ENCODE results near the gene MYH7. TPM values are rescaled to one million over a fixed set of nuclear protein-coding genes. Genes with fewer than 3 reads are reported as not detected.
A peak's percentile ranks its signal among the peaks of the same experiment; 100 is the strongest.

MYH7 gene
- total RNA-seq, 1 experiment from 2014 or later = not detected

DNA sequence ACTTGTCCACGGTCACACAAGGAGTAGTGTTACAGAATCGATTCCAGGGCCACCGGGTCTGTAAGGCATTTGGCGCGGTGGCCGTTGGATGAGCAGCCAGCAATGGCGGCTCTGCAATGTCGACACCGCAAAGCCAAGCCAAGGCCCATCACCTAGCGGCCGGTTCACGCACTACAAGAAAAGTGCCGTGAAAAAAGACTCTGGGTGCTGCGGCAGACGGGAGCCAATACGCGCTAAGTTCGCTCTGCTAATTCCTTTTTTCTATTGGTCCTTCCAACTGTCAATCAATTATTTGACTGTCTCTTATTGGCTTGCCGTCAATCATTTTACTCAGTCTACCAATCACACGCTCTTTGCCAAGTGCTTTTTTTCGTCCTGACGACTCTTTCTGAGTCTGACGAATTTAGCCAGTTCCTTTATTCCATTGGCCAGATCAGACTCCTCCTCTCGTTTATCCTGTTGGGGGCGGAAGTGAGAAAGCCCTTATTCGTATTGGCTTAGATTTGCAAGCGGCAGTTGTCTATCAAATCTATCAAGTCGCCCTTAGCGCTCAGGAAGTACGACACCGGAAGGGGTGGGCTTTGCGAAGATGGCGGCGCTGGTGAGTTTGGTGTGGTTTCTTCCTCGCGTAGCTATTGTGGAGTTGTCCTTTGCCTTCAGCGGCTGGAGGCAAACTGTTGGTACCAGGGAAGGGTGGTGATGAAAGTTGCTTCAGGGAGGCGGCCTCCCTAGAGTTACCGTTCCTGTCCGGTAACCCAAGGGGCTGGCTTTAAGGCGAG lies 33.9 kb upstream of the MYH7 start, which contains the start of gene NGDN (continued):
- no peak for TF ChIP-seq MLX (CRISPR knock-in tag; IDR thresholded peaks at IDR 0.05)
- TF ChIP-seq, protein P1, sequence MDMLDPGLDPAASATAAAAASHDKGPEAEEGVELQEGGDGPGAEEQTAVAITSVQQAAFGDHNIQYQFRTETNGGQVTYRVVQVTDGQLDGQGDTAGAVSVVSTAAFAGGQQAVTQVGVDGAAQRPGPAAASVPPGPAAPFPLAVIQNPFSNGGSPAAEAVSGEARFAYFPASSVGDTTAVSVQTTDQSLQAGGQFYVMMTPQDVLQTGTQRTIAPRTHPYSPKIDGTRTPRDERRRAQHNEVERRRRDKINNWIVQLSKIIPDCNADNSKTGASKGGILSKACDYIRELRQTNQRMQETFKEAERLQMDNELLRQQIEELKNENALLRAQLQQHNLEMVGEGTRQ (CRISPR knock-in tag; IDR thresholded peaks at IDR 0.05) = no peak
- TF ChIP-seq, protein P2, sequence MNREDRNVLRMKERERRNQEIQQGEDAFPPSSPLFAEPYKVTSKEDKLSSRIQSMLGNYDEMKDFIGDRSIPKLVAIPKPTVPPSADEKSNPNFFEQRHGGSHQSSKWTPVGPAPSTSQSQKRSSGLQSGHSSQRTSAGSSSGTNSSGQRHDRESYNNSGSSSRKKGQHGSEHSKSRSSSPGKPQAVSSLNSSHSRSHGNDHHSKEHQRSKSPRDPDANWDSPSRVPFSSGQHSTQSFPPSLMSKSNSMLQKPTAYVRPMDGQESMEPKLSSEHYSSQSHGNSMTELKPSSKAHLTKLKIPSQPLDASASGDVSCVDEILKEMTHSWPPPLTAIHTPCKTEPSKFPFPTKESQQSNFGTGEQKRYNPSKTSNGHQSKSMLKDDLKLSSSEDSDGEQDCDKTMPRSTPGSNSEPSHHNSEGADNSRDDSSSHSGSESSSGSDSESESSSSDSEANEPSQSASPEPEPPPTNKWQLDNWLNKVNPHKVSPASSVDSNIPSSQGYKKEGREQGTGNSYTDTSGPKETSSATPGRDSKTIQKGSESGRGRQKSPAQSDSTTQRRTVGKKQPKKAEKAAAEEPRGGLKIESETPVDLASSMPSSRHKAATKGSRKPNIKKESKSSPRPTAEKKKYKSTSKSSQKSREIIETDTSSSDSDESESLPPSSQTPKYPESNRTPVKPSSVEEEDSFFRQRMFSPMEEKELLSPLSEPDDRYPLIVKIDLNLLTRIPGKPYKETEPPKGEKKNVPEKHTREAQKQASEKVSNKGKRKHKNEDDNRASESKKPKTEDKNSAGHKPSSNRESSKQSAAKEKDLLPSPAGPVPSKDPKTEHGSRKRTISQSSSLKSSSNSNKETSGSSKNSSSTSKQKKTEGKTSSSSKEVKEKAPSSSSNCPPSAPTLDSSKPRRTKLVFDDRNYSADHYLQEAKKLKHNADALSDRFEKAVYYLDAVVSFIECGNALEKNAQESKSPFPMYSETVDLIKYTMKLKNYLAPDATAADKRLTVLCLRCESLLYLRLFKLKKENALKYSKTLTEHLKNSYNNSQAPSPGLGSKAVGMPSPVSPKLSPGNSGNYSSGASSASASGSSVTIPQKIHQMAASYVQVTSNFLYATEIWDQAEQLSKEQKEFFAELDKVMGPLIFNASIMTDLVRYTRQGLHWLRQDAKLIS (CRISPR knock-in tag; IDR thresholded peaks at IDR 0.05; ENCODE audit: borderline replicate concordance) = no peak
- TF ChIP-seq FOXK1 (CRISPR knock-in tag; IDR thresholded peaks at IDR 0.05) = peak; percentile 71; the same call in 1 of the 2 replicates
- TF ChIP-seq ZBTB21 (CRISPR knock-in tag; IDR thresholded peaks at IDR 0.05; ENCODE audit: borderline replicate concordance) = no peak
- TF ChIP-seq SMAD3 (CRISPR knock-in tag; IDR thresholded peaks at IDR 0.05; ENCODE audit: borderline replicate concordance) = no peak
- TF ChIP-seq, protein P3, sequence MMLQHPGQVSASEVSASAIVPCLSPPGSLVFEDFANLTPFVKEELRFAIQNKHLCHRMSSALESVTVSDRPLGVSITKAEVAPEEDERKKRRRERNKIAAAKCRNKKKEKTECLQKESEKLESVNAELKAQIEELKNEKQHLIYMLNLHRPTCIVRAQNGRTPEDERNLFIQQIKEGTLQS (CRISPR knock-in tag; conservative IDR thresholded peaks at IDR 0.05) = no peak
- peak; percentile 74 for TF ChIP-seq MAX (CRISPR knock-in tag; IDR thresholded peaks at IDR 0.05)
- no peak for TF ChIP-seq NFE2L1 (CRISPR knock-in tag; IDR thresholded peaks at IDR 0.05)
- TF ChIP-seq RORB (CRISPR knock-in tag; IDR thresholded peaks at IDR 0.05) = no peak
- 0 out of 2 replicates have a peak, but pooled peaks have one; percentile 29 for TF ChIP-seq ARID4B (CRISPR knock-in tag; IDR thresholded peaks at IDR 0.05; ENCODE audit: borderline replicate concordance)
- TF ChIP-seq NFYB (CRISPR knock-in tag; conservative IDR thresholded peaks at IDR 0.05; ENCODE audit: low read depth) = peak; percentile 91
- 0 out of 2 replicates have a peak, but pooled peaks have one; percentile 27 for TF ChIP-seq PREB (CRISPR knock-in tag; IDR thresholded peaks at IDR 0.05; ENCODE audit: borderline replicate concordance)
- TF ChIP-seq GABPB1 (CRISPR knock-in tag; IDR thresholded peaks at IDR 0.05) = peak; percentile 75
- peak; percentile 79; the same call in 1 of the 2 replicates for TF ChIP-seq TEAD1 (CRISPR knock-in tag; IDR thresholded peaks at IDR 0.05)
- no peak; the same call in 1 of the 2 replicates for TF ChIP-seq ETV6 (CRISPR knock-in tag; IDR thresholded peaks at IDR 0.05)
- TF ChIP-seq NR1H2 (CRISPR knock-in tag; IDR thresholded peaks at IDR 0.05) = no peak
- no peak for TF ChIP-seq ZNF219 (CRISPR knock-in tag; IDR thresholded peaks at IDR 0.05; ENCODE audit: borderline replicate concordance)
- no peak for TF ChIP-seq ZNF512 (CRISPR knock-in tag; IDR thresholded peaks at IDR 0.05; ENCODE audit: borderline replicate concordance)
- TF ChIP-seq IRF2 (CRISPR knock-in tag; IDR thresholded peaks at IDR 0.05; ENCODE audit: borderline replicate concordance, low read depth) = no peak
- TF ChIP-seq CTCF (IDR thresholded peaks at IDR 0.05) = peak; percentile 66

All from WTC11 (cell line).